NCI-H526 (cell line): Measurements from ENCODE around the gene BRINP1.

ENCODE experiments used
- DNase-seq, 2 experiments: peaks; one replicate each; lab custom pipeline; 2025; lab: John Stamatoyannopoulos, UW

BRINP1 gene

GRCh38 chr9:119368681-119369581 is at the start of gene BRINP1:
TSS of gene BRINP1 (minus strand) at chr9:119369435. CDS start at chr9:119313355, 56,080 bp downstream.
- DNase-seq, result no peak

- DNase-seq, result no peak
Measured at GRCh38 chr9:119418721-119419120, 49.5 kb upstream of the BRINP1 start.

- no peak for DNase-seq
Measured at GRCh38 chr9:119416793-119417192, 47.6 kb upstream of the BRINP1 start.

- DNase-seq, result no peak
Measured at GRCh38 chr9:119412399-119412798, 43.2 kb upstream of the BRINP1 start.

- no peak for DNase-seq
Measured at GRCh38 chr9:119409552-119409951, 40.3 kb upstream of the BRINP1 start.

- DNase-seq, result no peak
Measured at GRCh38 chr9:119400606-119401005, 31.4 kb upstream of the BRINP1 start.

- no peak for DNase-seq
Measured at GRCh38 chr9:119398350-119398749, 29.1 kb upstream of the BRINP1 start.

- no peak for DNase-seq
Measured at GRCh38 chr9:119391878-119392277, 22.6 kb upstream of the BRINP1 start.

GRCh38 chr9:119375892-119376291 is 6.7 kb upstream of the BRINP1 start:
- DNase-seq, result peak in 1 of 2 experiments; percentile 50

- DNase-seq, result no peak
Measured at GRCh38 chr9:119372951-119373350, 3.7 kb upstream of the BRINP1 start.

GRCh38 chr9:119370816-119371215 is 1.6 kb upstream of the BRINP1 start:
- no peak for DNase-seq

GRCh38 chr9:119369680-119370366 is 588 bp upstream of the BRINP1 start:
- DNase-seq, result no peak

- no peak for DNase-seq
Measured at GRCh38 chr9:119368179-119368578, 1.1 kb downstream of the BRINP1 start.

GRCh38 chr9:119367683-119368075 is 1.6 kb downstream of the BRINP1 start:
- DNase-seq, result no peak

GRCh38 chr9:119366909-119367682 is 2.1 kb downstream of the BRINP1 start:
- DNase-seq, result no peak

- DNase-seq, result peak in 1 of 2 experiments; percentile 13
Measured at GRCh38 chr9:119365291-119366027, 3.8 kb downstream of the BRINP1 start.

- no peak for DNase-seq
Measured at GRCh38 chr9:119360237-119360636, 9.0 kb downstream of the BRINP1 start.

GRCh38 chr9:119357336-119358096 is 11.7 kb downstream of the BRINP1 start:
- no peak for DNase-seq

- DNase-seq, result no peak
Measured at GRCh38 chr9:119349351-119349825, 19.8 kb downstream of the BRINP1 start.

- no peak for DNase-seq
Measured at GRCh38 chr9:119343059-119343990, 25.9 kb downstream of the BRINP1 start.
